IMR-90 (cell line): ENCODE results near the gene DNMT3B.

Experiments used
- CHD1 ChIP-seq: IDR thresholded peaks from 2 replicates; pipeline ENCODE4 v1.6.1; 2012; ENCODE audit warnings: low read depth, low read length, improper control_type of control experiment
- MAFK ChIP-seq: IDR thresholded peaks from 2 replicates; pipeline ENCODE4 v1.6.1; 2012; ENCODE audit warnings: low read depth, low read length, improper control_type of control experiment
- MAZ ChIP-seq: IDR thresholded peaks from 2 replicates; pipeline ENCODE4 v1.6.1; 2012; ENCODE audit warnings: low read depth, mild to moderate bottlenecking, low read length, improper control_type of control experiment, moderate library complexity, borderline replicate concordance
- MXI1 ChIP-seq: IDR thresholded peaks from 2 replicates; pipeline ENCODE4 v1.6.1; 2012; ENCODE audit warnings: low read depth, mild to moderate bottlenecking, low read length, moderate library complexity, borderline replicate concordance
- NFE2L2 ChIP-seq: fragments of 150-350 bp; IDR thresholded peaks from 2 replicates; pipeline ENCODE4 v1.6.1; 2016; ENCODE audit warnings: low read depth, mild to moderate bottlenecking, low read length
- POLR2A ChIP-seq: IDR thresholded peaks from 2 replicates; pipeline ENCODE4 v1.6.1; 2012; ENCODE audit warnings: mild to moderate bottlenecking, low read depth, low read length
- RAD21 ChIP-seq: IDR thresholded peaks from 2 replicates; pipeline ENCODE4 v1.6.1; 2012; ENCODE audit warnings: low read length, improper control_type of control experiment
- TF ChIP-seq, protein P1 (sequence below): conservative IDR thresholded peaks from 2 replicates; pipeline ENCODE4 v1.5.1; 2012; ENCODE audit warnings: mild to moderate bottlenecking, low read depth, low read length, improper control_type of control experiment

DNA sequence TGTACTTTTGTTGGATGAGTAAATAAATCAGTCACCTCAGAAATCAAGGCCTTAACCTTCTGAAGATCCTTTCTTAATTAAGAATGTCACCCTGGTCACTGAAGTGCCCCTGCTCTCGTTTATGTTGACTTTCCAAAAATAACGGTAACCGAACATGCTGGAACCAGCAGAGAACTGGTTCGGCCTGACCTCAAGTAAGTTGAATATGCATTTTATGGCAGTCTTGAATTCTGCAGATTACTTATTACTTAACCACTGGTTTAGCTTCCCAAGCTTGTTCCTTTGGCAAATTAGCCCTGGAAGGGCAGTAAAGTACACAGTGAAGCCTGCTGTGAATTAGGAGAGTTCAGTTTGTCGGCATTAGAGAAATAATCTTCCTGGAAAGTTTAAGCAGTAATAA, 69.8 kb downstream of the DNMT3B start:
- TF ChIP-seq, protein P1, sequence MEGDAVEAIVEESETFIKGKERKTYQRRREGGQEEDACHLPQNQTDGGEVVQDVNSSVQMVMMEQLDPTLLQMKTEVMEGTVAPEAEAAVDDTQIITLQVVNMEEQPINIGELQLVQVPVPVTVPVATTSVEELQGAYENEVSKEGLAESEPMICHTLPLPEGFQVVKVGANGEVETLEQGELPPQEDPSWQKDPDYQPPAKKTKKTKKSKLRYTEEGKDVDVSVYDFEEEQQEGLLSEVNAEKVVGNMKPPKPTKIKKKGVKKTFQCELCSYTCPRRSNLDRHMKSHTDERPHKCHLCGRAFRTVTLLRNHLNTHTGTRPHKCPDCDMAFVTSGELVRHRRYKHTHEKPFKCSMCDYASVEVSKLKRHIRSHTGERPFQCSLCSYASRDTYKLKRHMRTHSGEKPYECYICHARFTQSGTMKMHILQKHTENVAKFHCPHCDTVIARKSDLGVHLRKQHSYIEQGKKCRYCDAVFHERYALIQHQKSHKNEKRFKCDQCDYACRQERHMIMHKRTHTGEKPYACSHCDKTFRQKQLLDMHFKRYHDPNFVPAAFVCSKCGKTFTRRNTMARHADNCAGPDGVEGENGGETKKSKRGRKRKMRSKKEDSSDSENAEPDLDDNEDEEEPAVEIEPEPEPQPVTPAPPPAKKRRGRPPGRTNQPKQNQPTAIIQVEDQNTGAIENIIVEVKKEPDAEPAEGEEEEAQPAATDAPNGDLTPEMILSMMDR, result no peak
- TF ChIP-seq POLR2A (no peak), RAD21 (no peak), MAFK (no peak), MAZ (no peak), CHD1 (no peak), NFE2L2 (no peak), MXI1 (no peak)
